NCI-H446 treated with DMSO at 0.1 percent for 48 hours (cell line): ENCODE data around the gene EVA1A.

Experiments
- DNase-seq: peaks from one replicate; lab custom pipeline; 2025; lab: John Stamatoyannopoulos, UW

EVA1A gene

DNA sequence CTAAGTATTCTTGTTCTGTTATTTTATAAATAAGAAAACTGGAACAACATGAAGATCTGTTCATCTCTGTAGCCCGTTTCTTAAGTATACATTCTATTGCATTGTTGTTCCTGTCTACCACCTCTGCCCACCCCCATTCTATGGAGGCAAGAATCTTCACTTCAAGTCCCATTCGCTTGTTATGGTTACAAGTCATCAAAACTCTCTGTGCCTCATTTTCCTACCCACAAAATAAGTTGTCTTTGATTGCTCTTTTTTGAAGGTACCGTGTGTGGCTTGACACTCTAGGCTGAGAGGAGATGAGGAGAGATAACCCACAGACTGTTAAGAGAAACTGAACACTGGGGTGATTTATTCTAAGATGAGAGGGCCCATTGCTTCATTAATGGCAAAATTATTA, 2.9 kb upstream of the EVA1A start:
- no peak for DNase-seq

DNA sequence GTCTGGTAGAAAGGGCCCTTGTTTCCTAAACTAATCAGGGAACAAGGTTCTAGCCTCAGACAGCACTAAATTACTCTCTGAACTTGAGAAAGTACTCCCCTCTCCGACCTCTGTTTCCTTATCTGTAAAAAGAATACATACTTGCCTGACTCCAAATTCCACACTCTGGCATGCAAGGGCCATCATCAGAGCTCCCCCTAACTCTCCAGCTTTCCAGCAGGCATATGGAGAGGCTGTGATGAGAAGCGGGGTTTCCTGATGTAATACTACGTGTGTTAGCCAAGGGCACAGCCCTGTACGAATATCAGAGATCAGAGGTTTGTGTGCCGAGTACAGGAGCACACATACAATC, 1.8 kb upstream of the EVA1A start:
- DNase-seq = no peak

DNA sequence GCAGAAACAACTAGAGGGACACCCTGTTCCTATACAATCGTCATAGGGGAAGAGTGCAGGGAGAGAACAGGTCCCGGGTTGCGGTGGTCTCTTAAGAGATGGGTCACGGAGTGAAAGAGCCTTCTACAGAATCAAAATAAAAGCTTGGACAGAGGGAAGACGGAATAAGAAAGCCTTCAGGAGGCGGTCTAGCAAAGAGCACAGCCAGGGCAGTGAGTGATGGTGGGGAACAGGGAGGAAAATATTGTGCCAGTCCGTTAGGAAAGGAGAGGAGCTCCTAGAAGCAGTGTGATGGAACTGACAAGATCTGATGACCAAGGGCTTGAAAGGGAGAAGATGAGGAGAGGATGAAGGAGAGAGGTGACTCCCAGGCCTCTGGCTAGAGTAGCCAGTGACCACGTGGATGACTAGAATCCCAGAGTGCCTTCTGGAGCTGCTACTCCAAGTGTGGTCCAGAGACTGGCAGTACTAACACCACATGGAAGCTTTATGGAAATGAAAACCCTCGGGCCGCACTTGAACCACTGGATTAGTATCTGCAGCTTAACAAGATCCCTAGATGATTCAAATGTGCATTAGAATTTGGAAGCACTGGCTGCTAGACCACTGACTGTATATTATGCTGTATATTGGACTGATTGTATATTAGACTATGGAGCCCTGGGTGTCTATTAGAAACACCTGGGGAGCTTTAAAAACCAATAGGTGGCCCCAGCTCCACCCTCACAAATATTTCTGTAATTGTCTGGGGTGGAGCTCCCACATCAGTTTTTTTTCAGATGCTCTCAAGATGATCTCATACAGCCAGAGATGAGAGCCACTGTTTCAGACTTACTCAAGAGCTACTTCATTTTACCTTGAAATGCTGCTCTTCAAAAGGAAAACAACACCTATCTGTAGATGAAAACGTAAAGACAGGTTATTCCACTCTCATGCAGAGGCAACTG, 1.1 kb upstream of the EVA1A start:
- no peak for DNase-seq

DNA sequence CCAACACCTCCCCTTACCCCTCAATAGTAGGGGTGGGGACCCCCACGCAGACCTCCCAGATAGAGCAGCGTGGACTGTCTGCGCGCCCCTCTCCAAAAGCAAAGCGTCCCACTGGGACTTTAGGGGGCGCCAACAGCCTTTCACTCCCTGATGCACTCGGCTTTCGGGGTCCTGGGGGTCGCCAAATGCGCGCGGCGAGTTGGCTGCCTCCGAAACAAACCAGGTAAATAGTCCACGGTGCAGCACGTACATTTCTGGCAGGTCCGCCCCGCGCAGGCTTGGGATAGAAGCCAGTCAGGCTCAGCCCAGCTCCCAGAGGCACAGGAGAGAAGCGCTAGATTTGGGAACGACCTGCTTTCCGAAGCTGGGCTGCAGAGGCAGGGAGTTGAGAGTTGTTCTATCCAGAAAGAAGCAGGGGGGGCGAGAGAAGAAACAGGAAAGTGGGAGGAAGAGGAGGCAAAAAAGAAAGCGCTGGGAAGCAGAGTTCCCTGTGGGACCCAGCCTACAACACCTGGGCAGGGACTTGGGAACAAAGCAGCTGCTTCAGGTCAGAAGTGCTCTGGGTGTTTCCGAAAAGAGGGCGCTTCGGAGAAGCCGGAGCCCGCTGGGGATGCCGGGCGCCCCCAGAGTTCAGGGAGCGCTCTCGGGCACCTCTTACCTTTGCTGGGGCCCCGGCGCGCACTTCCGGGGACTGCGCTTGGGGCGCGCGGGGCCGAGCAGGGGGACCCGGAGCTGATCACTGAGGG, 544 bp downstream of the EVA1A start:
- no peak for DNase-seq

DNA sequence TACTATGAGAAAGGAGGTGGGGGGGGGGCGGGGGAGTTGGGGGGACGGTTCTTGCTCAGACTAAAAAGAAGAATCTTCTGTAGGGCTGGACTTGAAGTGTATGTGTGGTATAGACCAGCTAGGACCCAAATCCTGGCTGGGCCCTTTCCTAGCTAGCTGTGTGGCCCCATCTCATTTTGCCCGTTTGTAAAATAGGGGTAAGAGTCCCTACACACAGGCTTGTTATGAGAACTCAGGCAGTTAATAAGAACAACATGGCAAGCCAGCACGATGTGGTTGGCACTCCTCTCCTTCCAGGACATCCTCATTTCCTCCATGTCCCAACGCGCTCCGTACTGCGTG, 1.1 kb downstream of the EVA1A start:
- DNase-seq = no peak

DNA sequence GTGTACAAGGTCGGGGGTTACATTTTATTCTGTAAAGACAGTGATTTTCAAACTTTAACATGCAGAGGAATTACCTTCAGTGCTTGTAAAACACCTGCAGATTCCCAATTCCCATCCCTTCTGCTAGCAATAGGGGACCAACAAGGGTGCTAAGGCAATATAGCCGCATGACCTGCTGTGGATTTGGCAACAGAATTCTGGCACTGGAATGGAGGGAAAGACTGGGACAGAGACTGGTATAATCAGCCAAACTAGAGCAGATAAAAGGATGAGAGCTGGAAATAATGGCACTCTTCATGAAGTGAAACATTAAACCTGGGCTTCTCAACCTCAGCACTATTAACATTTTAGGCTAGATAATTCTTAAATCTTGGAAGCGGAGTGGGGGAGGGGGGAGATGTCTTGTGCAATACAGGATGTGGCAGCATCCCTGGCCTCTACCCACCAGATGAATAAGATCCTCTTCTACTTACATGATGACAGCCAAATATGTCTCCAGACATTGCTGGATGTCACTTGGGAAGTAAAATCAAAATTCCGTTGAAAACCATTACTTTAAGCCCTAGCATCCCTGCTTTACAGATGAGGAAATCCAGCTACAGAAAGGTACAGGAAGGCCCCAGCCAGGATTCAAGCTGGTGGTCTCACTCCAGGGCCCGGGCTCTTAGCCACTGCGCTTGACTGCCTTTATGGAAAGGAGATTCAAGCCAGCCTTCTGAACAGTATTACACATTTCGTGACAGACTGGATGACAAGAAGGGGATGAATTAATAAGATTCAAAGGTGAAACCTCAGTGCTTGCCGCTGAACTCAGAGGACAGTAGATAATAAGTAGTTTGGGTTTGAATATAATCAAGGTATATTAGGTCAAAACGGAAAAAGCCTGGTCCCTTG, 1.7 kb downstream of the EVA1A start:
- DNase-seq = no peak

DNA sequence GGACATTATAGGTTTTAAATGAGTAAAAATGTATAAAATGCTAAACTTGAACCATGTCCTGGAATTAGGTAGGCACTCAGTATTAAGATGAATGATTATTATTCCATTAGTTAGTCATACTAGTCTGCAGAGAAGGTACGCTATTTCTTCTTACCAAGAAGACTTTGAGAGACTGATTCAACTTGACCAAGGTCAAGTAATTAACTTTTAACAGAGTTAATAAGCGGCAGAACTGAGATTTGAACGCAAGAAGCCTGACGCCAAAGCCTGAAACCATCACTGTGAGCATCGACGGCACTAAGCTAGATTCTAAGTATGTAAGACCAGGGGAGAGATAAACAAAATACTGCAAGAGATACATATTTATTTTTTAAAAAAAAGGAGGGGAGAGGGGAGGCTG, 2.6 kb downstream of the EVA1A start:
- no peak for DNase-seq

DNA sequence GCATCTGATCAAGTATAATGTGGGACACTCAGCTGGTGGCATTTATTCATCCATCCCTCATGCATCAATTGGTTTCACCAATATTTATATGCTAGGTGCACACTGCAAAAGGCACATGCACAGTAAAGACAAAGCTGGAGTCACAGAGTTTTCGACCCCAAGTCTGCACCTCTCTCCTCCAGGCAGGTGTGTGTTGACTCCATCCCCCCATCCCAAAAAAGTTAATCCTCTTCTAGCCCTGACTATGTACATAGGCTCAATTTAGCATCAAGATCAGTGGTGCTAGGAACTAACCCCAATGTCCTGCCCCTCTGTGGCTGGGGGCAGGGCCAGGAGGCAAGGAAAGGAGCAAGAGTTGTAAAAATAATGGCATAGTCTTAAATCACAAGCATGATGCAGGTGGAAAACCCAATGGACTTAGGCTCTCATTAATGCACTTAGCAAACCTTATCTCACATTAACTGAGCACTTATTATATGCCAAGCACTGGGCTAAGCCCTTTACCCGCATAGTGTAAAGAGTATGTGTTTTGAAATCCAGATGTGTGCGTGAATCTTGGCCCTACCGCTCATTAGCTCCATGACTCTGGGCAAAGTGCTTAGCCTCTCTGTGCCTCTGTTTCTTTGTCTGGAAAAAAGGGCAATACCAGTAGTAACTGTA, 3.1 kb downstream of the EVA1A start:
- DNase-seq = no peak

DNA sequence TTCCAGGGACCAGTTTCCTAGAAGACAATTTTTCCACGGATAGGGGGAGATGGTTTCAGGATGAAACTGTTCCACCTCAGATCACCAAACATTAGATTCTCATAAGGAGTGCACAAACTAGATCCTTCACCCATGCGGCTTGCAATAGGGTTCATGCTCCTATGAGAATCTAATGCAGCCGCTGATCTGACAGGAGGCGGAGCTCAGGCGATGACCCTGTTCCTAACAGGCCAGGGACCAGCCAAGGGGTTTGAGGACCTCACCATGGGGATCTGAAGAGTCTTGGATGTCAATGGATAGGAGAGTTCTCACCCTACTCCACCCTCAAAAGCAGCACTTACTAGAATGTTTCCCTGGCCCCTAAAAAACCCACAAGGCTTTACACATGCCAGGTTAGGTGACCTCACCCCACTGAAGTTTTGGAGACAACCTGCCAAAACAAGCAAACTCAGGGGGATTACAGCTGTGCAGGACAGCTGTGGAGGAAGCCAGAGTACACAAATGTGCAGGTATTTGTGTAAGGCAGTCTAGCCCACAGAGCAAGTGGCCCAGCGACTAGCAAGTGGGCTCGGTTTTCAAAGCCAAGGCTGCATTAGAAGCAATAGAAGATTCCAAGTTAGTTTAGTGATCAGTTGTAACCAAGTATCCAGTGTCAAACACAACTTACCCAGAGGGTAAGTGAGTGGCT, 3.9 kb downstream of the EVA1A start:
- DNase-seq = no peak

DNA sequence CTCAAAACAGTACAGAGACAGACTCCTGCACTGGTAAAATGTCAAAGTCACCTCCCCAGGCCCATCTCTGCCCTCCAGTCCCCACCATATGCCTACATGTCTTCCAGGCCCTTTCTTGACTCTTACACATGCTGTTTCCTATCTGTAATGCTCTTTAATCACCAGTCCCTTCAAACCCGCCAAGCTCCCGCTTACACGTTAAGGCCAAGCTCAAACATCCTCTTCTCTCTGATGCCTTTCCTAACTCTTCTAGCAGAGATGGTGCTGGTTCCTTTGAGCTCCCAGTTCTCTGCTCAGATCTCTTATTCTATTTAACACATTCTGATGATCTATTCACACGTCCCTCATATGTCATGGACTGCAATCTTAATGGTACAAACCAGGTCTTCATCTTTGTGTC, 5.0 kb downstream of the EVA1A start:
- no peak for DNase-seq

DNA sequence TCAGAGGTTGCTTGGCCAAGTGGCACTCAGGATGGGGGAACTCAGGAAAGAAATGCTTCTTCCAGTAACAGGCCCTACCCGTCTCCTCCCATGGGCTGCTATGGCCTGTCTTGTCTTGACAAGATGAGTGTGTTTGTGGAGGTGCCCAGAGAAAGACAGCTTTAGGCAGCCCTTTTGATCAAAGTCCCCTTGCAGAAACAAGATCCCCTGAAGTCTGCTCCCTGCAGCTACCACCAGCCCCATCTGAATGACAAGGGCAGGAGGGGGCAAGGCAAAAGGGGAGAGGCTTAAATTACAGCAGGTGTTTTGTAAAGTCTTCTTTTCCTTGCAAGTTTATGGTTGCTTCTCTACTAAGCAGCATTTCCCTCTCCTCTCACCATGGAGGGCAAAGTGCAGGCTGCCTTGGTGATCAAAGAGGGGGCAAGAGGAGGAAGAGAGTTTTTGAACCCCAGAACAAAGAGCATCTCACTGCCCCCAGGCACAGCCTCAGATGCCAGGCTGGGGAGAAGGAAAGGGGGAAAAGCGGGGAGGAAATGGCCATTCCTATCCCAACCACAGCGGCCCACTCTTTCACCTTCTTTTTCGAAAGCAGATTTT, 6.7 kb downstream of the EVA1A start:
- no peak for DNase-seq

DNA sequence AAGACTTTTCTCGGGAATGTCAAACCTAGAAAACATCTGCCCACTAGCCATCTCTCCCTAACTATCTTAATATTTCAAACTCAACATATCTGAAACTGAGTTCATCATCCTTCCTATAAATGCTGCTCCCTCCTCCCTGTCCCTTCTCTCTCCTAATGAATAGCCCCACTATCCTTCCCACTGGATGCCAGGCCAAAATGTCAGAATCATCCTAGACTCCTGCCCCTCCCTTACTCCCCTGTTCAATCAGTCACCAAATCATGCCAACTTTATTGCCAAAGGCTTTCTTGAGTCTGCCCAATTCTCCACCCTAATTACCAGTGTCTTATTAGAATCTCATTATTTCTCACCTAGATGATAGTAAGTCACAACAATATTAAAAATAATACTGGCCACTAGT, 8.5 kb downstream of the EVA1A start:
- DNase-seq = no peak

DNA sequence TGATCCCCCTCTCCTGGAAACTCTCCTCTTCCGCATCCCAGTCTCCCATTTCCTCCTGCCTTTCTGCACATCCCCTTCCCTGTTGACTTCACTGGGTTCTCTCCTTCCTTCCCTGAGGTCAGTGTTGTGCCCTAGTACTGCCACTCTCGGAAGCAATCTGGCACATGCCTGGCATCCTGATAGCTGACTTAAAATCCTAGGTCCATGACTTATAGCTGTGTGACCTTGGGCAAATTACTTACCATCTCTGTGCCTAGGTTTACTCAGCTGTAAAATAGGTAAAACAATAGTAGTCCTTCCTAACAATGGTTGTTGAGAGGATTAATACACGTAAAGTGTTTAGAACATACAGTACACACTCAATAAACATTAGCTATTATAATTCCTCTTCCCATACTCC, 9.3 kb downstream of the EVA1A start:
- DNase-seq = no peak

DNA sequence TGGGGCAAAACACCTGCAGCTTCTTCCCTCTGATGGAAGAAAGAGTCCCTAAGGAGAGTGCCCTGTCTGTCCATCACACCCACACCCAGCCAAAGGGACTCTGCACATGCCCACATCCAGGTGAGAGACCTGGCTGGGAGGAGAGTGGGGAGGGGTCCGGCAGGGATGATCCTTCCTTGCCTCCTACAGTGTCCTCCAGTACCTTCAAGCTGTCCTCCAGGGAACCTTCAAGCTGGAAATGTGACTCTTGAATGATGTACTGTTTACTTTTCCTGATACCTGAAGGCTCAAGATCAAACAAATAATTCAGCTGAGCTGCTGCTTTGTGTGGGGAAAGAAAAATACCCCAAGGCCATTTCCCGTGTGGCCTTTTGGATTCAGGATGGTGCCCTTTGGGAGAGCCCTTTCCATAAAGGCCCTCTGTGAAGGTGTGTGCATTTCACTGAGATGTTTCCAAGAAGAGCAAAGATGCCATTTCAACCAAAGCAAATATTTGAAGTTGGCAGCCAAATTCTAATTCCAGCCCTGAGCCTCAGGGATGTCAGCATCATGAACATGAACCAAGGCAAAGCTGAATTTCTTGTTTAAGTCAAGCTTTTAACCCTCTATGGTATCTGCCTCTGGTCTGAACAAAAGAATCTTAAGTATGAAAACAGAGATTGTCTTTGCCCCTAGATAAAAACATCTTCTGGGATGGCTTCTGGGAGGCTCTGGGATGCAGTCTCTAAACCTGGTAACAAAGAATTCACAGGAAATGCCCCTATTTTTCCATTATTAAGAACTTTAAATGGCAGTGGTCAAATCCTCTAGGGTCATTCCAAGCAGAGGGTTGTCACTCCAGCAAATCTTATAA, 11.1 kb downstream of the EVA1A start:
- no peak for DNase-seq

DNA sequence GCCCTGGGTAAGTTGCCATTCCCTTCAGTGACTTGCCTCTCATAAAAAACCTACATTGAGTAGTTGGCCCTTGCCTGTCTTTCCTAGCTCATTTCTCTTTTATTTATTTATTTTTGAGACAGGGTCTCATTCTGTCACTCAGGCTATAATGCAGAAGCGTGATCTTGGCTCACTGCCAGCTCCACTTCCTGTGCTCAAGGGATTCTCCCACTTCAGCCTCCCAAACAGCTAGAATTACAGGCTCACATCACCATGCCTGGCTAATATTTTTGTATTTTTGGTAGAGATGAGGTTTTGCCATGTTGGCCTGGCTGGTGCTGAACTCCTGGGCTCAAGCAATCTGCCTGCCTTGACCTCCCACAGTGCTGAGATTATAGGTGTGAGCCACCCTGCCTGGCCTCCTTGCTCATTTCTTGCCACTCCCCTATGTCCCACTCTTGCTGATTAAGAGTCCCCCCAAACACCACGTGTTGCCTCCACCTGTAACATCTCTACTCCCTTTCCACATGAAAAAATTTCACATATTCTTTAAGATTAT, 12.6 kb downstream of the EVA1A start:
- no peak for DNase-seq

DNA sequence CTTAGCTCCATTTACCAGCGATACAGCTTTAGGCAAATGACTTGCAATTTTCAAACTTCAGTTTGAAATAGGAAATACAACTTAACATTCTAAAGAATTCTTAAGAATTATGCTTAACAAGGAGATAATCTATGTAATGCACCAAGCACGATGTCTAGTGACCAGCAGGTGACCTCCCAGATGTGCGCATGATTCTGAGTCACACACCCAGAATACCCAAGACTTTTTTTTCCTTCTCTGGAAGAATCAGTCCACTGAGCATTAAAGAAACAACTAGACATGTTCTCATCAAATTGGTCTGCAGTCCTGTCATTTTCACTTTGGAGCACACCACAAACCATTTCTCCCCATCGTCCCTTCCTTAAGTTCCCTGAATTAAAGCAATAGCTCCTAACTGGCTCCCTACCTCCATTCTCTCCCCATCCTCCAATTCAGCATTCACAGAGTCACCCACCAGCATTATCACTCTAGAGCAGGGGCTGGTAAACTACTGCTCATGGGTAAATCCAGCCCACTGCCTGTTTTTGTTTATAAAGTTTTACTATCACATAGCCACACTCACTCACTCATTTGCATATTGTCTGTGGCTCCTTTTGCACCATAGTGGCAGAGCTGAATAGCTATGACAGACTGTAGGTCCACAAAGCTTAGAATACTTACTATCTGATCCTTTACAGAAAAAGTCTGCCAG, 13.2 kb downstream of the EVA1A start:
- no peak for DNase-seq

DNA sequence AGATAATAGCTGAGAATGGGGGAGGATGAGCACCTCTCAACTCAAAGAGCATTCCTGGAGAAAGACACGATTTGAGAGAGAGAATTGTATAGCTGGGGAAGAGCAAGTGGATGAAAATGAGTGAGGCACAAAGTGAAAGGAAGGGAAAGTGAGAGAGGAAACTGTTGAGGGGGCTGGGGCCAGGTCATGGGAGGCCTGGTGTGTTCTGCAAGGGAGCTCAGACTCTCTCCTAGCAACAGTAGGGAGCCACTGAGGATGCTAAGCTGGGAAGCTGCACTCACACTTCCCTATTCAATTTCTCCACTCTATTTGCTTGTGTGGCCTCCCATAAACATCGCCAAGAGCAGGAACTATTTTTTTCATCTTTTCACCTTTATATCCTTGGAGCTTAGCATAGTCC, 14.8 kb downstream of the EVA1A start:
- DNase-seq = no peak

DNA sequence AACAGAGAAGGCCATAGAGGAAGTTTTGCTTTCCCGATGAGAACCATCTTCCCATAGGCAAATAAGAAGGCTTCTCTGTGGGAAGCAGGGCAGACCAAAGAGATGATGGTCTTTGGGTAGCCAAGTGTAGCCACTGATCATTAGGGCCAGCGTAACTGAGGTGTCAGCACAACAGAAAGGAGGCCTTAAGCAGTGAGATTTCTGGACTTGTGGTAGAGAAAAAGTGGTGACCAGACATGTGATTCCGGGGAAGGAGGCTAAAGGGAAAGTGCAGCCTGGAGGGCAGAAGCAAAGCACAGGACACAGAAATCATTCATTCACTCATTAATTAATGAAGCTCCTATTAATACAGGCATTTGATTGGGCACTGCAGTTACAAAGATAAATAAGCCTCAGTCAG, 15.4 kb downstream of the EVA1A start:
- DNase-seq = no peak

DNA sequence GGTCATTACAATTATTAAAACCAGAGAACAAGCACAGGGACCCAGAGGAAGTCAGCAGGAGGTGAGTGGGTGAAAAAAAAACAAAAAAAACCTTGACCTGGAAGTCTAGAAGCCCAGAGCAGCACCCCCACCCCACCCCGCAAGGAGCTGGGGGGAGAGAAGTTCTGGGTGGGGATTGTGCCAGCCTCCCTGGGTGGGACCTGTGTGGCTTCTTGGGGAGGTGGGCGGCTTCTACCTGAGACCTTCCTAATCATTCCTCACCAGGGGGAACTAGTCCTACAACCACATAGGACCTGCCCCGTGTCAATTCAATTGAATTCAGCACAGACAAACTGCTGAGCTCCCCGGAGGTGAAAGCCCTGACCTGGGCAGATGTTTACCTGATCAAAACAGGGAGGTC, 17.3 kb downstream of the EVA1A start:
- no peak for DNase-seq
